ENCODE data around the gene ZMAT2. TPM values are rescaled to one million over a fixed set of nuclear protein-coding genes. Genes with fewer than 3 reads are reported as not detected.

The ZMAT2 gene
- total RNA-seq, 1 experiment from 2014 or later, result 76.6 TPM

DNA sequence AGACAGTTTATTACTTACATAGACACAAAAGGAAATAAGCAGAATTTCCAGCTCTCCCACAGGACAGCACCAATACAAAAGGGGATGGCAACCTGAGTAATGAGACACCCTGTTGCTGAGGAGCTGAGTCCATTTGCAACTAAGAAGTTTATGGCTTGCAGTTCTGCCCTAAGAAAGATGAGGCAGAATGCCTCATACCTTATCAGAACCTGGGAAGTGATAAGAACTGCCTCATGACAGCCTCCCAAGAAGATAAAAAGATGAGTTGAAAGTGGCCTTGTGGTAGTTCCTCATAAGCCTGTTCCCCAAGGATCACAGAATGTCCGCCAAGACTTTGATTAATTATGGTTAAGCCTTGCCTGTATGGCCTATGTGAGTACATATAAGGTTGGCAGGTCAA lies 41.7 kb downstream of the ZMAT2 start:
- Mint-ChIP-seq H3K9me3 (ENCODE audit: unreplicated experiment) (peaks cover 3% of the 10 kb centered on the region), H3K4me1 (ENCODE audit: low read depth, unreplicated experiment) (no peaks in the 10 kb centered on the region), H3K27me3 (ENCODE audit: insufficient read depth, unreplicated experiment) (peaks cover 4% of the 10 kb centered on the region), H3K27ac (ENCODE audit: unreplicated experiment) (no peak overlapping the region), H3K36me3 (ENCODE audit: insufficient read depth, unreplicated experiment) (no peaks in the 10 kb centered on the region), H3K4me3 (ENCODE audit: unreplicated experiment) (no peak overlapping the region)
- ChIA-PET CTCF (no interaction called here), POLR2A (no interaction called here)
- BruUV-seq (replicated peaks), result no TSS peak
- Histone ChIP-seq H3K4me3 (ENCODE audit: low read depth, low read length) (no peak overlapping the region), H3K4me1 (no peaks in the 10 kb centered on the region), H3K36me3 (ENCODE audit: control insufficient read depth, insufficient read depth, low read length) (no peaks in the 10 kb centered on the region), H3K27me3 (replicated peaks; ENCODE audit: control insufficient read depth, insufficient read depth, low read length) (no peaks in the 10 kb centered on the region), H3K9me3 (peaks cover 7% of the 10 kb centered on the region; the same call in 1 of the 2 replicates)
- DNase-seq, result no peak
- intact Hi-C loops (cut with micrococcal nuclease; ENCODE audit: unreplicated experiment), result no loop called here
- no peak for TF ChIP-seq CTCF (IDR thresholded peaks at IDR 0.05; ENCODE audit: insufficient read depth in 1 of 2, low read depth in 1 of 2, low read length in 1 of 2, severe bottlenecking in 1 of 2, unreplicated experiment in 1 of 2)

GRCh38 chr5:140753561-140753960 lies 53.3 kb downstream of the ZMAT2 start:
- intact Hi-C loops (cut with micrococcal nuclease; ENCODE audit: unreplicated experiment), result no loop called here
- no peaks in the 10 kb centered on the region for H3K36me3 ChIP-seq (ENCODE audit: control insufficient read depth, insufficient read depth, low read length)
- ChIA-PET CTCF (no interaction called here), POLR2A (no interaction called here)
- H3K36me3 Mint-ChIP-seq (ENCODE audit: insufficient read depth, unreplicated experiment), result peaks cover 6% of the 10 kb centered on the region
- H3K9me3 ChIP-seq, result peaks cover 13% of the 10 kb centered on the region
- no peaks in the 10 kb centered on the region for H3K27me3 Mint-ChIP-seq (ENCODE audit: insufficient read depth, unreplicated experiment)
- H3K4me3 ChIP-seq (ENCODE audit: low read depth, low read length), result no peak overlapping the region
- no TSS peak for BruUV-seq (replicated peaks)
- no peaks in the 10 kb centered on the region for H3K4me1 ChIP-seq
- no peak for TF ChIP-seq CTCF (IDR thresholded peaks at IDR 0.05; ENCODE audit: insufficient read depth in 1 of 2, low read depth in 1 of 2, low read length in 1 of 2, severe bottlenecking in 1 of 2, unreplicated experiment in 1 of 2)
- DNase-seq, result no peak
- no peak overlapping the region for H3K4me3 Mint-ChIP-seq (ENCODE audit: unreplicated experiment)
- peaks cover 54% of the 10 kb centered on the region for H3K9me3 Mint-ChIP-seq (ENCODE audit: unreplicated experiment)
- no peaks in the 10 kb centered on the region for H3K27me3 ChIP-seq (replicated peaks; ENCODE audit: control insufficient read depth, insufficient read depth, low read length)
- no peaks in the 10 kb centered on the region for H3K4me1 Mint-ChIP-seq (ENCODE audit: low read depth, unreplicated experiment)
- H3K27ac Mint-ChIP-seq (ENCODE audit: unreplicated experiment), result no peak overlapping the region

Other genes with a start within 250 kb of the ZMAT2 start
- gene EIF4EBP3, start 152.8 kb upstream of the ZMAT2 start, total RNA-seq (2022), result 7.6 and 8.0 TPM in 2 replicates
- 44.0 and 50.3 TPM in 2 replicates for gene SRA1, start 143.0 kb upstream of the ZMAT2 start, total RNA-seq (2022)
- gene APBB3, start 135.8 kb upstream of the ZMAT2 start, total RNA-seq (2022), result 23.4 and 25.1 TPM in 2 replicates
- 79.5 and 91.3 TPM in 2 replicates for gene SLC35A4, start 135.6 kb upstream of the ZMAT2 start, total RNA-seq (2022)
- gene CD14, start 67.3 kb upstream of the ZMAT2 start, total RNA-seq (2022), result 11.5 and 13.3 TPM in 2 replicates
- 37.8 and 46.4 TPM in 2 replicates for gene TMCO6, start 61.0 kb upstream of the ZMAT2 start, total RNA-seq (2022)
- 88.7 and 99.4 TPM in 2 replicates for gene NDUFA2, start 52.8 kb upstream of the ZMAT2 start, total RNA-seq (2022)
- 111 and 112 TPM in 2 replicates for gene IK, start 52.6 kb upstream of the ZMAT2 start, total RNA-seq (2022)
- gene WDR55, start 35.5 kb upstream of the ZMAT2 start, total RNA-seq (2022), result 38.8 and 40.2 TPM in 2 replicates
- gene DND1, start 26.9 kb upstream of the ZMAT2 start, total RNA-seq (2022), result 1.8 TPM in 2 replicates
- gene HARS1, start 9.1 kb upstream of the ZMAT2 start, total RNA-seq (2022), result 82.4 and 83.5 TPM in 2 replicates
- 36.5 and 38.6 TPM in 2 replicates for gene HARS2, start 9.0 kb upstream of the ZMAT2 start, total RNA-seq (2022)
- gene PCDHA1, start 85.7 kb downstream of the ZMAT2 start, total RNA-seq (2022), result 0.07 TPM in 1 of 2 replicates, not detected in the other
- gene PCDHA2, start 94.4 kb downstream of the ZMAT2 start, total RNA-seq (2022), result not detected in 2 replicates
- not detected in 2 replicates for gene PCDHA3, start 100.6 kb downstream of the ZMAT2 start, total RNA-seq (2022)
- 0.07 TPM in 1 of 2 replicates, not detected in the other for gene PCDHA4, start 106.6 kb downstream of the ZMAT2 start, total RNA-seq (2022)
- not detected in 2 replicates for gene PCDHA5, start 121.2 kb downstream of the ZMAT2 start, total RNA-seq (2022)
- gene PCDHA6, start 127.5 kb downstream of the ZMAT2 start, total RNA-seq (2022), result 0.09 TPM in 1 of 2 replicates, not detected in the other
- not detected in 2 replicates for gene PCDHA7, start 133.8 kb downstream of the ZMAT2 start, total RNA-seq (2022)
- gene PCDHA8, start 140.7 kb downstream of the ZMAT2 start, total RNA-seq (2022), result not detected in 2 replicates
- not detected in 2 replicates for gene PCDHA9, start 147.9 kb downstream of the ZMAT2 start, total RNA-seq (2022)
- 0.02 and 0.07 TPM in 2 replicates for gene PCDHA10, start 155.4 kb downstream of the ZMAT2 start, total RNA-seq (2022)
- not detected in 2 replicates for gene PCDHA11, start 168.5 kb downstream of the ZMAT2 start, total RNA-seq (2022)
- not detected in 2 replicates for gene PCDHA12, start 174.9 kb downstream of the ZMAT2 start, total RNA-seq (2022)
- gene PCDHA13, start 181.7 kb downstream of the ZMAT2 start, total RNA-seq (2022), result not detected in 2 replicates
- not detected in 2 replicates for gene PCDHAC1, start 225.9 kb downstream of the ZMAT2 start, total RNA-seq (2022)

All from Caco-2 (cell line).